Kidney (tissue), 14 donors: ENCODE measurements around the gene KRT8. TPM values are rescaled to one million over a fixed set of nuclear protein-coding genes. Genes with fewer than 3 reads are reported as not detected.
A peak's percentile ranks its signal among the peaks of the same experiment; 100 is the strongest.

Experiments
- DNase-seq, 5 donors: peaks; one replicate each; pipeline ENCODE4 v3.0.0-alpha.2; 2013 to 2020
- FAIRE-seq: peaks from 2 replicates; lab custom pipeline; 2012; peaks lifted over from hg19 to GRCh38; lab: Jason Lieb, UNC
- H3K27ac ChIP-seq, 2 donors: one replicate each; pipeline ENCODE4 v1.7.0; 2013; ENCODE audit warnings: low read depth in 2 of 2, low read length in 2 of 2, inconsistent platforms in 1 of 2
- H3K27me3 ChIP-seq: one replicate; pipeline ENCODE4 v1.7.1; 2013; ENCODE audit warnings: low read length, inconsistent platforms; ENCODE audit not compliant: control insufficient read depth, insufficient read depth
- H3K36me3 ChIP-seq, 3 donors: one replicate each; pipeline versions ENCODE4 v1.7.0 to v1.7.1; 2013; ENCODE audit warnings: low read length in 3 of 3, control low read depth in 1 of 3, inconsistent platforms in 1 of 3; ENCODE audit not compliant: insufficient read depth in 3 of 3, control insufficient read depth in 2 of 3
- H3K4me1 ChIP-seq, 3 donors: one replicate each; pipeline versions ENCODE4 v1.7.0 to v1.7.1; 2013; ENCODE audit warnings: low read length in 3 of 3, inconsistent platforms in 1 of 3, low read depth in 1 of 3; ENCODE audit not compliant: control insufficient read depth in 2 of 3, insufficient read depth in 2 of 3
- H3K4me3 ChIP-seq, 3 donors: one replicate each; pipeline versions ENCODE4 v1.7.0 to v1.8.1; 2013; ENCODE audit warnings: low read length in 3 of 3, control low read depth in 1 of 3, inconsistent platforms in 1 of 3
- H3K9ac ChIP-seq, 3 donors: one replicate each; pipeline versions ENCODE4 v1.7.0 to v1.7.1; 2013; ENCODE audit warnings: low read length in 3 of 3, control low read depth in 1 of 3, inconsistent platforms in 1 of 3
- H3K9me3 ChIP-seq, 3 donors: one replicate each; pipeline versions ENCODE4 v1.7.0 to v1.7.1; 2013; ENCODE audit warnings: low read length in 3 of 3, control low read depth in 1 of 3, inconsistent platforms in 1 of 3; ENCODE audit not compliant: control insufficient read depth in 2 of 3, insufficient read depth in 1 of 3
- intact Hi-C: fragments of 100-400 bp; cut with DNase I; formaldehyde crosslinking; loops from one replicate; pipeline ENCODE4 v1.11.1; 2022
- polyA plus RNA-seq: library from polyadenylated mRNA; stranded (reverse); fragments of 350-450 nt; fragmentation: Illumina TruSeq; extraction: RNeasy Lipid Tissue Mini Kit (QIAGEN cat#74804); gene quantifications from one replicate; pipeline ENCODE4 v1.2.3, GENCODE V29; 2014; ENCODE audit warnings: low read depth, low replicate concordance; ENCODE audit not compliant: insufficient read depth
- total RNA-seq: library from RNA; stranded (reverse); fragmentation: NEBNext Ultra II Directional; extraction: Animal tissue kit (Norgen Biotek cat#: 25700); gene quantifications from one replicate; pipeline ENCODE4 v1.2.1, GENCODE V29; 2021
- TF ChIP-seq, protein P1 (sequence below): IDR thresholded peaks from 3 replicates; pipeline ENCODE4 v1.5.1; 2012; ENCODE audit warnings: mild to moderate bottlenecking, moderate library complexity, borderline replicate concordance; ENCODE audit not compliant: insufficient read depth; ENCODE audit errors: extremely low read depth
- donor health status: control.
- donor health status: control.
- donor health status: control.
- donor health status: control.
- donor health status: control.
- donor health status: DM: yes; HTN: yes; CAD: no.
- donor health status: Normal renal cell carcinoma (clear cell type).

KRT8 gene
- total and polyA plus RNA-seq, 2 donors from 2014 or later, result 333 to 546 TPM

DNA sequence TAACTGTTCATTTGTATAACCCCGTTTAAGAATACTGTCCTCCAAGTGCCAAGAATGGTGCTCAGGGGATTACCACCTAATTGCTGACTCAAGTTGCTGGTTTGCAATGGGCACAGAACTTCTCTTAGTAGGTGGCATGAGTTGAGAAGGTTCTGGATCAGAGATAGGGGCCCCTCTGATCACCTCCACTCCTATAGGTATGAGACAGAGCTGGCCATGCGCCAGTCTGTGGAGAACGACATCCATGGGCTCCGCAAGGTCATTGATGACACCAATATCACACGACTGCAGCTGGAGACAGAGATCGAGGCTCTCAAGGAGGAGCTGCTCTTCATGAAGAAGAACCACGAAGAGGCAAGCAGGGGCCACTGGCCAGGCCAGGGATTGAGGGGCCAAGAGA, 45.7 kb upstream of the KRT8 start:
- no peaks in the 10 kb centered on the region for H3K27me3 ChIP-seq
- peak overlapping the region; percentile 68 to 92 (median 78) for H3K4me3 ChIP-seq
- intact Hi-C loops, result no loop called here
- TF ChIP-seq, protein P1, sequence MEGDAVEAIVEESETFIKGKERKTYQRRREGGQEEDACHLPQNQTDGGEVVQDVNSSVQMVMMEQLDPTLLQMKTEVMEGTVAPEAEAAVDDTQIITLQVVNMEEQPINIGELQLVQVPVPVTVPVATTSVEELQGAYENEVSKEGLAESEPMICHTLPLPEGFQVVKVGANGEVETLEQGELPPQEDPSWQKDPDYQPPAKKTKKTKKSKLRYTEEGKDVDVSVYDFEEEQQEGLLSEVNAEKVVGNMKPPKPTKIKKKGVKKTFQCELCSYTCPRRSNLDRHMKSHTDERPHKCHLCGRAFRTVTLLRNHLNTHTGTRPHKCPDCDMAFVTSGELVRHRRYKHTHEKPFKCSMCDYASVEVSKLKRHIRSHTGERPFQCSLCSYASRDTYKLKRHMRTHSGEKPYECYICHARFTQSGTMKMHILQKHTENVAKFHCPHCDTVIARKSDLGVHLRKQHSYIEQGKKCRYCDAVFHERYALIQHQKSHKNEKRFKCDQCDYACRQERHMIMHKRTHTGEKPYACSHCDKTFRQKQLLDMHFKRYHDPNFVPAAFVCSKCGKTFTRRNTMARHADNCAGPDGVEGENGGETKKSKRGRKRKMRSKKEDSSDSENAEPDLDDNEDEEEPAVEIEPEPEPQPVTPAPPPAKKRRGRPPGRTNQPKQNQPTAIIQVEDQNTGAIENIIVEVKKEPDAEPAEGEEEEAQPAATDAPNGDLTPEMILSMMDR, result no peak
- H3K27ac ChIP-seq, result peak overlapping the region in 1 of 2 donors; percentile 95
- peak overlapping the region in 2 of 3 donors; percentile 33 to 93 for H3K9ac ChIP-seq
- DNase-seq, result no peak
- FAIRE-seq, result no peak
- H3K36me3 ChIP-seq, result peaks cover 0 to 16% (median 3%) of the 10 kb centered on the region in 3 donors
- H3K4me1 ChIP-seq, result peaks cover under 1 to 25% (median 3%) of the 10 kb centered on the region in 3 donors
- H3K9me3 ChIP-seq, result no peaks in the 10 kb centered on the region

DNA sequence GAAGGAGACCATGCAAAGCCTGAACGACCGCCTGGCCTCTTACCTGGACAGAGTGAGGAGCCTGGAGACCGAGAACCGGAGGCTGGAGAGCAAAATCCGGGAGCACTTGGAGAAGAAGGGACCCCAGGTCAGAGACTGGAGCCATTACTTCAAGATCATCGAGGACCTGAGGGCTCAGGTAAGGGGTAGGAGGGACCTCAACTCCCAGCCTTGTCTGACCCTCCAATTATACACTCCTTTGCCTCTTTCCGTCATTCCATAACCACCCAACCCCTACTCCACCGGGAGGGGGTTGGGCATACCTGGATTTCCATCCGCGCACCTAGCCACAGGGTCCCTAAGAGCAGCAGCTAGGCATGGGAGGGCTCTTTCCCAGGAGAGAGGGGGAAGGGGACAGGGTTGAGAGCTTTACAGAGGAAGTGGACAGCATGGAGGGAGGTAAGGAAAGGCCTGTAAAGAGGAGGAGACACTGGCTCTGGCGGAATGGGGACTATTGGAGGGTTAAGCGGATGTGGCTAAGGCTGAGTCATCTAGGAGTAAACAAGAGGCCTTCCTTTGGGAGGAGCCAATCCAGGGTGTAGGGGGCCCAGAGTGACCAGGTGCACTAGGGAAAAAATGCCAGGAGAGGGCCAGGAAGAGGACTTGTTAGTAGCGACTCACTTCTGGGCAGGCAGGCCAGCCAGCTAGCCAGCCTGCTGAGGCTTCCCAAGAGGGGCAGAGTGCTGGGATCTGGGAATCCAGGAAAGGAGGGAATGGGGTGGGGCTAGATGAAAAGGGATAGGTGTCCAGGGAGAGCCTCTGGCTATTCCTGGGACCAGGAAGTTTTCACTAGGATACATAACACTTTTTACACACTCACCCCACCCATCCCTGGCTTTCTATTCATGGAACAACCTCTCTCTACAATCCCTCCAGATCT, 44.8 kb upstream of the KRT8 start:
- FAIRE-seq (no peak), DNase-seq (peak; percentile 57 to 87 (median 75))
- peaks cover 4 to 28% (median 7%) of the 10 kb centered on the region in 3 donors for H3K4me1 ChIP-seq
- TF ChIP-seq, protein P1, result no peak
- intact Hi-C loops, result no loop called here
- H3K27ac ChIP-seq, result peak overlapping the region; percentile 88 to 95
- H3K27me3 ChIP-seq, result no peaks in the 10 kb centered on the region
- peaks cover 0 to 16% (median 3%) of the 10 kb centered on the region in 3 donors for H3K36me3 ChIP-seq
- no peaks in the 10 kb centered on the region for H3K9me3 ChIP-seq
- H3K4me3 ChIP-seq, result peak overlapping the region; percentile 68 to 92 (median 78)
- peak overlapping the region; percentile 40 to 93 (median 88) for H3K9ac ChIP-seq

DNA sequence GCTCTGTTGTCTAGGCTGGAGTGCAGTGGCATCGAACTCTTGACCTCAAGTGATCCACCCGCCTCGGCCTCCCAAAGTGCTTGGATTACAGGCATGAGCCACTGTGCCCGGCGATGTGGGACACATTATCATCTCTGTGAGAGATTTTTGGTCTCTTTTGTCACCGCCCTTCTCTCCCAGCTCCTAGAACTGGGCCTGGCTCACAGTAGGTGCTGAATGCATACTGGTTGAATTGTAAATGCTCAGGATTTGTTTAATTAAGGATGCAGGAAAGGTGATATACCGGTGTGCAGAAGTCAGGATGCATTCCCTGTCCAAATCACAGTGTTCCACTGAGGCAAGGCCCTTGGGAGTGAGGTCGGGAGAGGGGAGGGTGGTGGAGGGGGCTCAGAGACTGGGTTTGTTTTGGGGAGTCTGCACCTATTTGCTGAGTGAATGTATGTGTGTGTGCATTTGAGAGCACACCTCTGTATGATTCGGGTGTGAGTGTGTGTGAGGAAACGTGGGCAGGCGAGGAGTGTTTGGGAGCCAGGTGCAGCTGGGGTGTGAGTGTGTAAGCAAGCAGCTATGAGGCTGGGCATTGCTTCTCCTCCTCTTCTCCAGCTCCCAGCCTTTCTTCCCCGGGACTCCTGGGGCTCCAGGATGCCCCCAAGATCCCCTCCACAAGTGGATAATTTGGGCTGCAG, 43.0 kb upstream of the KRT8 start:
- H3K36me3 ChIP-seq, result peaks cover 0 to 13% (median 3%) of the 10 kb centered on the region in 3 donors
- H3K4me1 ChIP-seq, result peaks cover 4 to 30% (median 10%) of the 10 kb centered on the region in 3 donors
- H3K9me3 ChIP-seq, result no peaks in the 10 kb centered on the region
- FAIRE-seq, result no peak
- H3K27ac ChIP-seq, result peak overlapping the region; percentile 56 to 65
- H3K4me3 ChIP-seq, result no peak overlapping the region
- peak overlapping the region in 1 of 3 donors; percentile 53 for H3K9ac ChIP-seq
- DNase-seq, result no peak
- H3K27me3 ChIP-seq, result no peaks in the 10 kb centered on the region
- intact Hi-C loops, result no loop called here
- TF ChIP-seq, protein P1, result no peak
